H1 (cell line): Measurements from ENCODE around the gene ERCC1.
"Not testable (repeated sequence)": the region's sequence is repeated elsewhere in the genome, so short reads cannot be mapped to it uniquely, and the experiment has no call there.

Experiments
- CHD2 ChIP-seq: IDR thresholded peaks from 2 replicates; pipeline ENCODE4 v1.6.1; 2012; ENCODE audit warnings: low read length, improper control_type of control experiment
- KDM4A ChIP-seq: IDR thresholded peaks from one replicate; pipeline ENCODE4 v1.7.1; 2012; ENCODE audit warnings: low read depth, mild to moderate bottlenecking, moderate library complexity, low read length, inconsistent platforms; ENCODE audit not compliant: severe bottlenecking
- POLR2A ChIP-seq, 2 experiments: IDR thresholded peaks; 1 replicate in 1 of 2; 2 replicates in 1 of 2; pipeline ENCODE4 v1.6.1; 2011; ENCODE audit warnings: low read depth in 2 of 2, low read length in 2 of 2, mild to moderate bottlenecking in 2 of 2; ENCODE audit errors: control extremely low read depth in 1 of 2
- POLR2AphosphoS5 ChIP-seq: IDR thresholded peaks from 2 replicates; pipeline ENCODE4 v1.6.1; 2011; ENCODE audit warnings: low read depth, low read length
- RAD21 ChIP-seq, 2 experiments: IDR thresholded peaks in 1 of 2; conservative IDR thresholded peaks in 1 of 2; 2 replicates each; pipeline ENCODE4 v1.6.1; 2011; ENCODE audit warnings: low read depth in 2 of 2, low read length in 2 of 2, improper control_type of control experiment in 1 of 2, inconsistent platforms in 1 of 2, mild to moderate bottlenecking in 1 of 2, moderate library complexity in 1 of 2
- RFX5 ChIP-seq: IDR thresholded peaks from 2 replicates; pipeline ENCODE4 v1.6.1; 2011; ENCODE audit warnings: low read depth, low read length, improper control_type of control experiment, borderline replicate concordance
- SAP30 ChIP-seq: fragments of 300-600 bp; sonication (generic); IDR thresholded peaks from 2 replicates; pipeline ENCODE4 v1.7.1; 2012; ENCODE audit warnings: low read length, moderate library complexity, mild to moderate bottlenecking, inconsistent platforms; ENCODE audit not compliant: insufficient read depth, insufficient replicate concordance
- TF ChIP-seq, protein P1 (sequence below): IDR thresholded peaks from 2 replicates; pipeline ENCODE4 v1.6.1; 2012; ENCODE audit warnings: inconsistent platforms
- TF ChIP-seq, protein P2 (sequence below): IDR thresholded peaks from 2 replicates; pipeline ENCODE4 v1.6.1; 2011; ENCODE audit warnings: low read length, improper control_type of control experiment
- TF ChIP-seq, protein P3 (sequence below), 3 experiments: IDR thresholded peaks; 1 replicate in 2 of 3; 2 replicates in 1 of 3; pipeline versions ENCODE4 v1.5.1 to v1.6.1; 2011; ENCODE audit warnings: low read length in 3 of 3, mild to moderate bottlenecking in 3 of 3, inconsistent platforms in 2 of 3, low read depth in 1 of 3, moderate library complexity in 1 of 3; ENCODE audit not compliant: insufficient read depth in 1 of 3; ENCODE audit errors: control extremely low read depth in 1 of 3

DNA sequence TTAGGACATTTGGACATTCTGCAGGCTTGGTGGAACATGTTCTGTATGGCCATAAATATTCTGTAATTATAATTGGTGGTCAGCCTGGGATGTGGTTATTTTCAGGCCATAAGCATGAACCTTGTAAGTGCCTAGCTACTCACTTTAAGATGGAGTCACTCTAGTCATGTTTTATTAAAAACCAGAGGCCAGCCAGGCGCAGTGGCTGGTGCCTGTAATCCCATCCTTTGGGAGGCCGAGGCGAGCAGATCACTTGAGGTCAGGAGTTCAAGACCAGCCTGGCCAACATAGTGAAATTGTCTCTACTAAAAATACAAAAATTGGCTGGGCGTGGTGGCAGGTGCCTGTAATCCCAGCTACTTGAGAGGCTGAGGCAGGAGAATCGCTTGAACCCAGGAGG, 16.1 kb downstream of the ERCC1 start:
- not testable (repeated sequence) for TF ChIP-seq POLR2A (IDR thresholded peaks at IDR 0.05; ENCODE audit: control extremely low read depth in 1 of 2, low read depth in 2 of 2, low read length in 2 of 2); POLR2AphosphoS5; RAD21 (IDR thresholded peaks at IDR 0.05 in 1 of 2, conservative IDR thresholded peaks at IDR 0.05 in 1 of 2; ENCODE audit: low read depth in 2 of 2, low read length in 2 of 2); CHD2; SAP30; RFX5; KDM4A
- TF ChIP-seq, protein P1, sequence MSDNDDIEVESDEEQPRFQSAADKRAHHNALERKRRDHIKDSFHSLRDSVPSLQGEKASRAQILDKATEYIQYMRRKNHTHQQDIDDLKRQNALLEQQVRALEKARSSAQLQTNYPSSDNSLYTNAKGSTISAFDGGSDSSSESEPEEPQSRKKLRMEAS: not testable (repeated sequence)
- TF ChIP-seq, protein P2, sequence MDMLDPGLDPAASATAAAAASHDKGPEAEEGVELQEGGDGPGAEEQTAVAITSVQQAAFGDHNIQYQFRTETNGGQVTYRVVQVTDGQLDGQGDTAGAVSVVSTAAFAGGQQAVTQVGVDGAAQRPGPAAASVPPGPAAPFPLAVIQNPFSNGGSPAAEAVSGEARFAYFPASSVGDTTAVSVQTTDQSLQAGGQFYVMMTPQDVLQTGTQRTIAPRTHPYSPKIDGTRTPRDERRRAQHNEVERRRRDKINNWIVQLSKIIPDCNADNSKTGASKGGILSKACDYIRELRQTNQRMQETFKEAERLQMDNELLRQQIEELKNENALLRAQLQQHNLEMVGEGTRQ: not testable (repeated sequence)
- TF ChIP-seq, protein P3, sequence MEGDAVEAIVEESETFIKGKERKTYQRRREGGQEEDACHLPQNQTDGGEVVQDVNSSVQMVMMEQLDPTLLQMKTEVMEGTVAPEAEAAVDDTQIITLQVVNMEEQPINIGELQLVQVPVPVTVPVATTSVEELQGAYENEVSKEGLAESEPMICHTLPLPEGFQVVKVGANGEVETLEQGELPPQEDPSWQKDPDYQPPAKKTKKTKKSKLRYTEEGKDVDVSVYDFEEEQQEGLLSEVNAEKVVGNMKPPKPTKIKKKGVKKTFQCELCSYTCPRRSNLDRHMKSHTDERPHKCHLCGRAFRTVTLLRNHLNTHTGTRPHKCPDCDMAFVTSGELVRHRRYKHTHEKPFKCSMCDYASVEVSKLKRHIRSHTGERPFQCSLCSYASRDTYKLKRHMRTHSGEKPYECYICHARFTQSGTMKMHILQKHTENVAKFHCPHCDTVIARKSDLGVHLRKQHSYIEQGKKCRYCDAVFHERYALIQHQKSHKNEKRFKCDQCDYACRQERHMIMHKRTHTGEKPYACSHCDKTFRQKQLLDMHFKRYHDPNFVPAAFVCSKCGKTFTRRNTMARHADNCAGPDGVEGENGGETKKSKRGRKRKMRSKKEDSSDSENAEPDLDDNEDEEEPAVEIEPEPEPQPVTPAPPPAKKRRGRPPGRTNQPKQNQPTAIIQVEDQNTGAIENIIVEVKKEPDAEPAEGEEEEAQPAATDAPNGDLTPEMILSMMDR (IDR thresholded peaks at IDR 0.05; ENCODE audit: control extremely low read depth in 1 of 3, insufficient read depth in 1 of 3, low read depth in 1 of 3, low read length in 3 of 3): not testable (repeated sequence)
